AG04450 (cell line): ENCODE results near the gene VAMP2. TPM values are rescaled to one million over a fixed set of nuclear protein-coding genes. Genes with fewer than 3 reads are reported as not detected.
A peak's percentile ranks its signal among the peaks of the same experiment; 100 is the strongest.

Source experiments
- CTCF ChIA-PET: fragments of 300-600, 350-600 bp; formaldehyde crosslinking; extraction: SDS; loops from one replicate; lab custom pipeline; 2022; ENCODE audit warnings: antibody characterized with exemption, inconsistent platforms; lab: Charles Lee
- POLR2A ChIA-PET: fragments of 350-600 bp; formaldehyde crosslinking; extraction: SDS; loops from one replicate; lab custom pipeline; 2021; ENCODE audit warnings: antibody characterized with exemption, inconsistent platforms; lab: Yijun Ruan, JAX
- DNase-seq: peaks from one replicate; pipeline ENCODE4 v3.0.0-alpha.2; 2011; ENCODE audit warnings: low read depth, low spot score
- H3K27ac ChIP-seq: one replicate; pipeline ENCODE4 v1.5.1; 2012; ENCODE audit warnings: low read depth, low read length, control low read depth
- H3K27me3 ChIP-seq: one replicate; pipeline ENCODE4 v1.6.0; 2012; ENCODE audit warnings: low read length; ENCODE audit not compliant: control insufficient read depth, insufficient read depth
- H3K4me3 ChIP-seq: 2 replicates; pipeline ENCODE4 v1.5.1; 2011; ENCODE audit warnings: mild to moderate bottlenecking, low read depth, low read length, control low read depth
- H3K9me3 ChIP-seq: 2 replicates; pipeline ENCODE4 v1.5.1; 2012; ENCODE audit warnings: low read length; ENCODE audit not compliant: control insufficient read depth, insufficient read depth
- CTCF ChIP-seq: IDR thresholded peaks from 2 replicates; pipeline ENCODE4 v1.5.1; 2011; ENCODE audit warnings: low read depth, low read length, control low read depth, inconsistent platforms
- polyA plus RNA-seq: library from polyadenylated mRNA; depleted of rRNA; stranded (reverse); fragments of >200 nt; gene quantifications from 2 replicates; pipeline ENCODE4 v1.2.3, GENCODE V29; 2011

Gene VAMP2
- polyA plus RNA-seq, 1 experiment = 20.8 TPM

- Histone ChIP-seq H3K27me3 (no peaks in the 10 kb centered on the region), H3K4me3 (no peak overlapping the region), H3K9me3 (no peaks in the 10 kb centered on the region; the same call in 1 of the 2 replicates), H3K27ac (peak overlapping the region; percentile 21)
- POLR2A ChIA-PET = no interaction called here
- no peak for DNase-seq
- CTCF ChIA-PET = interaction anchor here (1.1 kb wide), 1 partner anchor 9 kb away, joined by 4 read pairs; no protein-coding TSS in a partner anchor
- no peak for TF ChIP-seq CTCF
Observed at GRCh38 chr17:8147141-8147804, 15.5 kb downstream of the VAMP2 start.

- H3K27me3 ChIP-seq = no peaks in the 10 kb centered on the region
- H3K4me3 ChIP-seq = no peak overlapping the region
- TF ChIP-seq CTCF = no peak
- no peak for DNase-seq
- no peak overlapping the region for H3K27ac ChIP-seq
- ChIA-PET CTCF (interaction anchor here (0.6 to 1.1 kb wide), 2 partner anchors 8 to 86 kb away, joined by 3 to 4 read pairs; no protein-coding TSS in a partner anchor), POLR2A (no interaction called here)
- no peaks in the 10 kb centered on the region; the same call in 1 of the 2 replicates for H3K9me3 ChIP-seq
Observed at GRCh38 chr17:8146381-8147140, 16.2 kb downstream of the VAMP2 start.

GRCh38 chr17:8145811-8146210, 16.9 kb downstream of the VAMP2 start:
- Histone ChIP-seq H3K27me3 (no peaks in the 10 kb centered on the region), H3K9me3 (no peaks in the 10 kb centered on the region; the same call in 1 of the 2 replicates), H3K27ac (no peak overlapping the region), H3K4me3 (no peak overlapping the region)
- ChIA-PET POLR2A (no interaction called here), CTCF (interaction anchor here (0.6 kb wide), 1 partner anchor 85 kb away, joined by 3 read pairs; no protein-coding TSS in a partner anchor)
- TF ChIP-seq CTCF = no peak
- DNase-seq = no peak

GRCh38 chr17:8144401-8145231, 18.1 kb downstream of the VAMP2 start:
- H3K4me3 ChIP-seq = no peak overlapping the region
- H3K27ac ChIP-seq = no peak overlapping the region
- TF ChIP-seq CTCF = no peak
- POLR2A ChIA-PET = no interaction called here
- CTCF ChIA-PET = no interaction called here
- H3K9me3 ChIP-seq = no peaks in the 10 kb centered on the region; the same call in 1 of the 2 replicates
- no peak for DNase-seq
- H3K27me3 ChIP-seq = no peaks in the 10 kb centered on the region
